COLO829 (cell line): ENCODE measurements around the gene ATP5PB.

ENCODE experiments used
- DNase-seq: peaks from one replicate; pipeline ENCODE4 v3.0.0; 2012; ENCODE audit warnings: low spot score

The ATP5PB gene

GRCh38 chr1:111448918-111449702 is at the start of gene ATP5PB, which contains the start of gene WDR77:
ATP5PB (plus strand) TSS chr1:111449464; CDS start chr1:111449542, 78 bp downstream.
WDR77 (minus strand) TSS chr1:111449256; CDS start chr1:111449169, 87 bp downstream.
- DNase-seq, result peak; percentile 98

- peak; percentile 39 for DNase-seq
Measured at GRCh38 chr1:111399792-111400610, 49.3 kb upstream of the ATP5PB start.

DNA sequence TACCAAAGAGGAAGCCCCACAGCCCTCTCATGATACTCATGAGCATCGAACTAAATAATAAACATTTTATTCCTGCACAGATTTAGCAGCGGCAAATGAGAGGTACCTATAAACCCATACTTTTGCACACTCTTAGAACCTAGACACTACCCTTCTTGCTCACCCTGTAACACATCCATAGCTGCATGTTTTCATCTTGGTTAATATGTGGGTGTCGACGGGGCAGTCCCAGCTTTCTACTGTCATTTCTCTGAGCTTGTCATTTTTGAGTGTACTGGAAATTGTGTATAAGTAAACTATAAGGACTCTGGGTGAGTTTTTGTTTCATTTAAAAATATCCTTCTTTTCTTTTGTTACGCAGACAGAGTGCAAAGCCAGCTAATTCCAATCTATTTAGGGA is 47.2 kb upstream of the ATP5PB start:
- no peak for DNase-seq

- no peak for DNase-seq
Measured at GRCh38 chr1:111404588-111404987, 44.7 kb upstream of the ATP5PB start.

DNA sequence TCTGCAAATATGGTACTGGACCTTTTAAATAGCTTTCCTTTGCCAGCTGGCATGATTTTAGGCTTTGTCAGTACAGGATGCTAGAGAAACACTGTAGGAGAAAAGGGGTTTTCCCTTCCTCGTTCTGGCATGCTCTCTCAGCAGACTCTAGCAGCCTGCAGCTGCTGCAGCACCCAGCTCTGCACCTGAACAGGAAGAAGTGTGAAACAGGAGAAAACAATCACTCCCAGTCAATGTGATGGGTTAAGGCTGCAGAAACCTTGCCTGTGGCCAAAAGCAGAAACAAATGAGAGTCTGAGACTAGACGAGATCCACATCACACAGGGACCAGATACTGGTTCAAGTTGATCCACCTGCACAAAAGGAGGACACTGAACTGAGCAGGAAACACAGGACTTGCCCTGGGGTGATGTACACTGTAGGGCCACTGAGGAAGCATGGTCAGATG is 42.9 kb upstream of the ATP5PB start:
- DNase-seq, result no peak

GRCh38 chr1:111407301-111407700 is 42.0 kb upstream of the ATP5PB start:
- DNase-seq, result no peak

DNA sequence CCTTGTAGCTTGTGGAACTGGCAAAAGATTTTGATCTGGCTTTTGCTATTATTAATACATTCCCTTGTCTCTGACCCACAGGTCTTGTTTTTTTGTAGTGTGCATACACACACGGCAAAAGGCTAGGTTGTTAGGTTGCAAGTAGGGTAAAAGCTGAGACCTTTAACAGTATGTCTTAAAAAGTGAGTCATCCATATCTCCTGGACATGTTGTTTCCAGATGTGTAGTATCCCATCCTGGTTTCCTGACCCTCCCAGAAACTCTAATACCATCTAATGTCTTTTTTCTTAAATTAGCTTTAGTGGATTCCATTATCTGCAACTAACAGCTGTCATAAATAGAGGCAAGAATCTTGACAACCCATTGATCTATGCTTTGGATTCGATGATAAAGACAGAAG is 36.4 kb upstream of the ATP5PB start:
- DNase-seq, result no peak

DNA sequence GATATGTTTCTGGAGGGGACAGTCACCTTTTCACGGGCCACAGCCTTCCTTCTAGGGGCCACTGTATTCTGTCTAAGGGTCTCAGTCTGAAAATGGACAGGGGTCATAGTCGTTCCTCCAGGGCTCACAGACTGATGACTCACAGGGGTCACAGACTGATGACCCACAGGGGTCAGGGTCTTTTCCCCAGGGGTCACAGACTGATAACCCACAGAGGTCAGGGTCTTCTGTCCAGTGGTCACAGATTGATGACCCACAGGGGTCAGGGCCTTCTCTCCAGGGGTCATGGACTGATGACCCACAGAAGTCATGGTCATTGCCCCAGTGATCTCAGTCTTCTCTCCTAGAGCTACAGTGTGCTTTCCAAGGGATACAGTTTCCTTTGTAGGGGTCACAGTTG is 34.5 kb upstream of the ATP5PB start:
- no peak for DNase-seq

DNA sequence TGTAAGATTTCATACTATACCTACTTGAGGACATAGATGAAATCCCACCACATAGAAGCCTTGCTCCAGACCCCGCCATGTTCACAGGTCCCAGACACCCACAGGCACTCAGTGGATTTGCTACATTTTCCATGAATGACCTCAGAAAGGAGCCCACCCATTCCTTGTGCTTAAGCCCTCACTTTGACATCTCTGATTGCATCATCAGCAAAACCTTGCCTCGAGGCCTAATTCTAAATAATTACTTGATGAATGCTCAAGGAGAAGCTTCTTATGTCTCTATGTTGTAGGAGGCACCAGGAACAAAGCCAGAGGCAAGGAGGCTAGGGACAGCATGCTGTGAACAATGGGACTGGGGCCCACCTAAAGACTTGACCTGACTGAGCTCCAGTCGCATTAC is 33.8 kb upstream of the ATP5PB start:
- DNase-seq, result no peak

DNA sequence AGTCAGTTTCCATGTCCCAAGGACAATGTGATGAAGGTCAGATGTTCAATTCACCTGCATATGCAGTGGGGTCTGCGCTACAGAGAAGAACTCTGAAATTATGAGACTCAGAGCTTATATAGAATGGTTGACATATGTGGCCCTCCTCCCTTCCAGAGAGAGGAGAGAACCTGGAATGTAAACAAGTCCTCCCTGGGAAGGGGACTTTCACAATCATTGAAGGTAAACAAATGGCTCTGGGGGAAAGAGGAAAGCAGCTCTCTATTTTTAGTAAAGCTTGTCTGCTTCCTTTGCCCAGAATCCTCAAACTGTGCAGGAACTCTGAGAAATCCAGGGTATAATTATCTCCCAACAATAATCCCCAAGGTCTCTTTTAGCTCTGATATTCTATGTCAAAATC is 31.5 kb upstream of the ATP5PB start:
- DNase-seq, result no peak

DNA sequence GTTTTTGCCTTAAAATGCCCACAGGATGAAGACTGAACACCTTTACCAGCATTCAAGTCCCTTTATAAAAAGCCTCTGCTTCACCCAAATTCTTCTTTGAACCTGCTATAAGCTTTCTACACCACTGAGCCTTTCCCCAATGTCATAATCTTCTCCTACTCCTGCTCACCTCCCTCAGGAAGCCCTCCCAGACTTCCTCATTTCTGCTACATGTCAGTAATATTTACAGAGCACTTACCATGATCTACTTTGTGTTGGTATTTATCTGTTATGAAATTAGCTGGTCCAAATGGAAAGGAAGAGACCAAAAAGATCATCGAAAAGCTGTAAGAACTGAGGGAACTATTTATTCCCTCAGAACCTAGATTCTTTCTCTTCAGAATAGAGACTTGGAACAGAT is 30.2 kb upstream of the ATP5PB start:
- no peak for DNase-seq

- DNase-seq, result no peak
Measured at GRCh38 chr1:111420377-111420776, 28.9 kb upstream of the ATP5PB start.

- DNase-seq, result no peak
Measured at GRCh38 chr1:111422546-111423391, 26.5 kb upstream of the ATP5PB start.

DNA sequence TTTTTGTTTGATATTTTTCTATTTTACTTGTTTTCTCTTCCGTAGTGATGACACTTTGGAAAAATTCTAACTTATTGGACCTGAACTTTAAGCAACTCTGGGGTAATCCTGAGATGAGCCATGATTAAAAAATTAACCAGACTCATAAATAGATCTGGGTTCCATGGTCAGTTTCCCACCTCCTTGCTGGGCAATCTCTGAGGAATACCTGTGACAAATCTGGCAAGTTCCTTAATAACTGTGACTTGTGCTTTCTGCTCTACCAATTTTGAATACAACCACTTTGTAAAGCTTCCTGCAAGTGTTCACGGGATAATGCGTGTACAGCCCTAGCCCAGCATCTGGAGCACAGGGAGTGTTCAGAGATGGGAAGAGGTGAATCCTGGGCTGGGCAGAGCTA is 25.0 kb upstream of the ATP5PB start:
- DNase-seq, result no peak

DNA sequence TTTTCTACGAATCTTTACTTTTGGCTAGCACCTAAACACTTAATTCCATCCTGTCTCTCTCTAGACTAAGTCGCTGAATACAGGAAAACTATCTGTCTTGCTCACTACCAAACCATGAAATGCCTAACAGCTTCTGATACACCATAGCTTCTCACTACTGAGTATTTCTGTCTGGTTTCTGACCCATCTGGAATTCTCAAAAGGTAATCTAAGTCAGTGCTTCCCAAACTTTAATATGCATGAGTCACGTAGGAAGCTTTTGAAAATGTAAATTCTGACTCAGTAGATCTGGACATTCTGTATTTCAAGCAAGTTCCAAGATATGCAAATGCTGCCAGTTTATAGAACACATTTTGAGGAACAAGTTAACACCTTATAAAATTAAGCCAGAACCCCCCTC is 12.5 kb upstream of the ATP5PB start:
- DNase-seq, result no peak

- no peak for DNase-seq
Measured at GRCh38 chr1:111439461-111440351, 9.6 kb upstream of the ATP5PB start.

DNA sequence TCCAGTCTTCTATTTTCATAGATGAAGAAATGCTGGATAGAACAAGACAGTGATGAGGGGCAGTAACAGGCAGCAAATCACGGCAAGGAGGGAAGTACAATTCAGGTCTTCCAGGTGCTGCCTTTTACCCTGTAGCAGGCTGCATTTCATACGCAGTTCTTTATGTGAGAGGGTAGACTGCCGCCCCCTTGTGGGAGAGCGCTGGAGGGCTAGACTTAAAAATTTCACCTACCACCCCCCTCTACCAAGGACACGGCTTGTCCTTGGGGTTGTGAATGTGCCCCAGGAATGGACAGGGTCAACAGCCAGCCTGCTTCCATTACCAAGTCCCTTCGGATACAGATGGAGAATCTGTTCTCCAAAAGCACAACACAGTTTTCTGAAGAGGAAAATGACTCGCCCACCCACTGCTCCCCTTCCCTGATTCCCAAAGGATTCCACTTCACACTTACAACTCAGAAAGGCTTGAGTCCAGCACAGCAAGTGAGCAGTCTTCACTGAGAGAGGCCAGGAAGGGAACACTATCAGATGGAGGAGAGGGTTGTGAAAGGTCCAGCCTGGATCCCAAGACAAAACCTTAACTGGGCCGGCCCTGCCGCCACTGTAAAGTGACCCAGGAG is 7.6 kb upstream of the ATP5PB start:
- DNase-seq, result no peak

DNA sequence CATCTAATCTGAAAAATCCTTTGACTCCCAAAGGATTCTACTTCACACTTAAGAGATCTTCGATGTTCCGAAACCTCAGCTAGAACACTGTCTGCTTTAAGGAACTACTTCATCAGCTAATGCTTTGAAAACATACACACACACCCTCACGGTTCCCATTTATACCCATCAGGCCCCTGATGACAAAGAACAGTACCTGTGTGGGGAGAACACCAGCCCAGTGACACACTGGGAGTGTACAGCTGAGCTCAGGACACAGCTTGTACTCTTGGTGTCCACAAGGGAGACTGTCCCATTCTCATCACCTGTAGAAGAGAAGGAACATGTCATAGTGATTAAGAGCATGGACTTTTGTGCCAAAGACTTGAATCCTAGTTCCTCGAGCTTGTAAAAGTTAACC is 6.8 kb upstream of the ATP5PB start:
- DNase-seq, result no peak

GRCh38 chr1:111444031-111444430 is 5.2 kb upstream of the ATP5PB start:
- no peak for DNase-seq

DNA sequence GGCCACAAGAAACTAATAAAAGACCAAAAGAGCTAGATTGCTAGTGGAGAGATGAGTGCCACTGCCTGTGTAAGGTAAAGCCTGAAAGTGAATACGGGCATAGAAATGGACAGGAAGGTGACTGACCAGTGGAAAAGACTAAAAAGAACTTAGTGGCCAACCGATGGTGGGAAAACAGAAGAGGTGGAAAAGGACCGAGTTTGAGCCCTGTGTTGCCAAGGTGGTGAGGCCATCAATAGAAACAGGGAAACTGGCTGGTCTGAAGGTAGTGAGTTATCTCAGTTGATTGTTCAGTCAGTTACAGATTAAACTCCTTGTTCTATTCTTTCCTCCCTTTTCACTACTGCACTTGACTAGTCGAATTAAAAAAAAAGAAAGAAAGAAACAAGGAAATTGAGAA is 2.7 kb upstream of the ATP5PB start:
- DNase-seq, result no peak
